ENCODE results near the gene GNA15.

DNA sequence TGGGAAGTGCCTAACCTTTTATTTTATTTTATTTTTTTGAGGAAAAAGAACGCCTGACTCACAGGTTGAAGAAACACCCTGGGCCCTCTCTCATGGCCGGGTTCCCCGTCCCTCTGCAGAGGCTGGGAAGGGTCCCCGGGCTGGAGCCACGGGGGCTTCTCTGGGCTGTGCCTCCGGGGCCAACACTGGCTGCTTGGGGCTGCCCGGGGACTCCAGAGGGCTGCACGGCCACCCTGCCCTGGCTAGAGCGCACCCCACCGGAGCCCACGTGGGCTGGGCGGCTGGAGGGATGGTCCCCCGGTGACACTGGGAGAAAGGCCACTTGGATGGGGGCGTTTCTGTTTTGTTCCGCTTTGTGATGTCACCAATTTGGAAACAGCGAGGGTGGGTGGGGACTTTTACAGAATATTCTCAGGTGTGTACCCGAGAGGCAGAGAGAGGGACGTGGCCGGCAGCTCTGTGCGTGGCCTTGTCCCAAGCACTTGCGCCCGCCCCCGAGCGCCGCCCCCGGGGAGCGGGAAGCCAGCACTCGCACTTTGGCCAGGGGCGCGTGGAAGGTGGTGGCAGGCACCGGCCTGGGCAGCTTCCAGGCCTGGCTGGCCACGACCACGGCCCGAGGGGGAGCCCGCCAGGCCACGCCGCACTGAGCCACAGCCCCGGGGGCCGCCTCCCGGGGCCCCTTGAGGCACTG is 13.9 kb upstream of the GNA15 start:
- TF ChIP-seq, protein P1, sequence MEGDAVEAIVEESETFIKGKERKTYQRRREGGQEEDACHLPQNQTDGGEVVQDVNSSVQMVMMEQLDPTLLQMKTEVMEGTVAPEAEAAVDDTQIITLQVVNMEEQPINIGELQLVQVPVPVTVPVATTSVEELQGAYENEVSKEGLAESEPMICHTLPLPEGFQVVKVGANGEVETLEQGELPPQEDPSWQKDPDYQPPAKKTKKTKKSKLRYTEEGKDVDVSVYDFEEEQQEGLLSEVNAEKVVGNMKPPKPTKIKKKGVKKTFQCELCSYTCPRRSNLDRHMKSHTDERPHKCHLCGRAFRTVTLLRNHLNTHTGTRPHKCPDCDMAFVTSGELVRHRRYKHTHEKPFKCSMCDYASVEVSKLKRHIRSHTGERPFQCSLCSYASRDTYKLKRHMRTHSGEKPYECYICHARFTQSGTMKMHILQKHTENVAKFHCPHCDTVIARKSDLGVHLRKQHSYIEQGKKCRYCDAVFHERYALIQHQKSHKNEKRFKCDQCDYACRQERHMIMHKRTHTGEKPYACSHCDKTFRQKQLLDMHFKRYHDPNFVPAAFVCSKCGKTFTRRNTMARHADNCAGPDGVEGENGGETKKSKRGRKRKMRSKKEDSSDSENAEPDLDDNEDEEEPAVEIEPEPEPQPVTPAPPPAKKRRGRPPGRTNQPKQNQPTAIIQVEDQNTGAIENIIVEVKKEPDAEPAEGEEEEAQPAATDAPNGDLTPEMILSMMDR (IDR thresholded peaks at IDR 0.05): no peak
- no peak for TF ChIP-seq POLR2A (IDR thresholded peaks at IDR 0.05)
